Liver (tissue), 10 donors: ENCODE data around the gene NCOA4. TPM values are rescaled to one million over a fixed set of nuclear protein-coding genes. Genes with fewer than 3 reads are reported as not detected.
"Not testable (repeated sequence)": the region's sequence is repeated elsewhere in the genome, so short reads cannot be mapped to it uniquely, and the experiment has no call there.

Experiments used
- DNase-seq: peaks from one replicate; pipeline ENCODE4 v3.0.0-alpha.2; 2017; ENCODE audit warnings: low spot score
- H3K27ac ChIP-seq, 2 donors: one replicate each; pipeline ENCODE4 v1.7.0; 2013; ENCODE audit warnings: inconsistent platforms in 2 of 2, low read length in 2 of 2, control low read depth in 1 of 2, low read depth in 1 of 2, mild to moderate bottlenecking in 1 of 2
- H3K27me3 ChIP-seq, 4 donors: one replicate each; pipeline versions ENCODE4 v1.6.1 to v1.7.0; 2013; ENCODE audit warnings: low read length in 3 of 4, inconsistent platforms in 1 of 4, mild to moderate bottlenecking in 1 of 4, moderate library complexity in 1 of 4; ENCODE audit not compliant: control insufficient read depth in 4 of 4, insufficient read depth in 4 of 4
- H3K36me3 ChIP-seq, 4 donors: one replicate each; pipeline versions ENCODE4 v1.6.1 to v1.7.0; 2013; ENCODE audit warnings: low read length in 3 of 4, mild to moderate bottlenecking in 3 of 4, low read depth in 1 of 4, moderate library complexity in 1 of 4; ENCODE audit not compliant: control insufficient read depth in 4 of 4, insufficient read depth in 3 of 4
- H3K4me1 ChIP-seq, 4 donors: one replicate each; pipeline versions ENCODE4 v1.6.1 to v1.7.0; 2013; ENCODE audit warnings: low read length in 3 of 4, mild to moderate bottlenecking in 3 of 4, moderate library complexity in 1 of 4; ENCODE audit not compliant: control insufficient read depth in 4 of 4, insufficient read depth in 4 of 4
- H3K4me3 ChIP-seq, 3 donors: one replicate each; pipeline versions ENCODE4 v1.6.1 to v1.7.0; 2013; ENCODE audit warnings: low read length in 3 of 3, control low read depth in 1 of 3, low read depth in 1 of 3, mild to moderate bottlenecking in 1 of 3
- H3K9ac ChIP-seq, 2 donors: one replicate each; pipeline ENCODE4 v1.7.0; 2013; ENCODE audit warnings: low read length in 2 of 2, mild to moderate bottlenecking in 2 of 2, moderate library complexity in 2 of 2, control low read depth in 1 of 2, low read depth in 1 of 2
- H3K9me3 ChIP-seq, 4 donors: one replicate each; pipeline versions ENCODE4 v1.6.1 to v1.7.0; 2013; ENCODE audit warnings: low read length in 3 of 4; ENCODE audit not compliant: control insufficient read depth in 4 of 4
- WGBS: extraction: QIAGEN DNeasy Blood & Tissue Kit; methylation state at CpG from one replicate; pipeline ENCODE4 v1.1.7; 2013; 5-methylcytosine and 5-hydroxymethylcytosine counted together
- polyA plus RNA-seq, 2 donors: library from polyadenylated mRNA; stranded (reverse) in 1 of 2; unstranded in 1 of 2; fragments of 200-250 nt in 1 of 2; fragments of >200 nt in 1 of 2; fragmentation: Nextera tagmentation in 1 of 2; extraction: Ambion mirVana in 1 of 2; gene quantifications; one replicate each; pipeline versions ENCODE4 v1.2.1 to v1.2.3, GENCODE V29; 2013 to 2015
- small RNA-seq: library from RNA; depleted of rRNA; stranded (forward); fragments of <200 nt; gene quantifications from one replicate; pipeline ENCODE3, GENCODE V24; 2014
- total RNA-seq, 2 donors: library from RNA; depleted of rRNA; stranded (reverse); fragments of >200 nt; gene quantifications; one replicate each; pipeline ENCODE4 v1.2.3, GENCODE V29; 2014
- donor health status: healthy.
- donor health status: healthy.
- donor health status: healthy.
- donor health status: healthy.
- donor health status: healthy.

The NCOA4 gene
- total and polyA plus RNA-seq, 4 donors: 71.9 to 746 (median 168) TPM

- not testable (repeated sequence) for H3K36me3 ChIP-seq, DNase-seq, H3K9me3 ChIP-seq, H3K27me3 ChIP-seq, H3K27ac ChIP-seq, H3K4me1 ChIP-seq, H3K9ac ChIP-seq, H3K4me3 ChIP-seq
- 98% methylated on average over 6 of the region's 6 CpGs for WGBS
Observed at GRCh38 chr10:45957928-45958327, 72.5 kb downstream of the NCOA4 start.

GRCh38 chr10:45956634-45957033 is 73.8 kb downstream of the NCOA4 start:
- H3K27me3 ChIP-seq, H3K9me3 ChIP-seq, H3K4me1 ChIP-seq, DNase-seq, H3K9ac ChIP-seq, H3K27ac ChIP-seq, H3K4me3 ChIP-seq, H3K36me3 ChIP-seq: not testable (repeated sequence)
- WGBS: 90% methylated on average over 5 of the region's 6 CpGs

Small RNAs within 50 kb of the gene (small RNA-seq; reads per million reads assigned to genes)
- not detected for gene SNORA74C-1

Other genes with a start within 250 kb of the NCOA4 start
- 1 to 10 TPM; 3.2 to 6.6 TPM for gene AGAP4, start 183.1 kb downstream of the NCOA4 start, total RNA-seq
- 1 to 10 TPM; 1.9 to 5.3 TPM for gene AGAP4, start 183.1 kb downstream of the NCOA4 start, polyA plus RNA-seq
- 10 to 100 TPM; 42.7 to 42.8 TPM for gene TIMM23, start 58.1 kb downstream of the NCOA4 start, total RNA-seq
- gene TIMM23, start 58.1 kb downstream of the NCOA4 start, polyA plus RNA-seq: 10 to 100 TPM; 41.8 to 66.8 TPM
- gene MSMB, start 15.6 kb upstream of the NCOA4 start, total RNA-seq: not detected
- gene MSMB, start 15.6 kb upstream of the NCOA4 start, polyA plus RNA-seq: not detected